Spleen (tissue), 11 donors: ENCODE data around the gene LPP. TPM values are rescaled to one million over a fixed set of nuclear protein-coding genes. Genes with fewer than 3 reads are reported as not detected.

Experiments
- DNase-seq: peaks from one replicate; pipeline ENCODE4 v3.0.0-alpha.2; 2020
- H3K27ac ChIP-seq, 8 donors: fragments of 200-600 bp; sonication (generic) in 7 of 8; 1 replicate in 4 of 8; 2 replicates in 4 of 8; pipeline versions ENCODE4 v1.5.0 to v1.8.0; 2016 to 2021; ENCODE audit warnings: inconsistent platforms in 4 of 8, mild to moderate bottlenecking in 4 of 8, moderate library complexity in 1 of 8
- H3K27me3 ChIP-seq, 7 donors: fragments of 200-600 bp; sonication (generic) in 6 of 7; replicated peaks in 1 of 7; 1 replicate in 4 of 7; 2 replicates in 3 of 7; pipeline versions ENCODE4 v1.5.0 to v1.8.0; 2016 to 2021; ENCODE audit warnings: inconsistent platforms in 3 of 7, mild to moderate bottlenecking in 1 of 7
- H3K36me3 ChIP-seq, 6 donors: fragments of 200-600 bp; sonication (generic) in 5 of 6; 1 replicate in 4 of 6; 2 replicates in 2 of 6; pipeline versions ENCODE4 v1.5.0 to v1.8.0; 2016 to 2021; ENCODE audit warnings: inconsistent platforms in 2 of 6
- H3K4me1 ChIP-seq, 6 donors: fragments of 200-600 bp; sonication (generic) in 5 of 6; 1 replicate in 3 of 6; 2 replicates in 3 of 6; pipeline versions ENCODE4 v1.5.0 to v1.8.0; 2016 to 2021; ENCODE audit warnings: inconsistent platforms in 3 of 6
- H3K4me3 ChIP-seq, 8 donors: fragments of 200-600 bp; sonication (generic) in 7 of 8; 1 replicate in 4 of 8; 2 replicates in 4 of 8; pipeline versions ENCODE4 v1.5.0 to v1.8.0; 2016 to 2021; ENCODE audit warnings: inconsistent platforms in 4 of 8, mild to moderate bottlenecking in 4 of 8, moderate library complexity in 2 of 8
- H3K9me3 ChIP-seq, 8 donors: fragments of 200-600 bp; sonication (generic) in 7 of 8; 1 replicate in 4 of 8; 2 replicates in 4 of 8; pipeline versions ENCODE4 v1.5.0 to v1.8.0; 2016 to 2021; ENCODE audit warnings: inconsistent platforms in 4 of 8
- CTCF ChIP-seq, 11 experiments: fragments of 200-600 bp in 7 of 11; fragments of 450-650 bp in 4 of 11; sonication (generic) in 4 of 11; IDR thresholded peaks in 8 of 11; conservative IDR thresholded peaks in 3 of 11; 1 replicate in 7 of 11; 2 replicates in 4 of 11; pipeline versions ENCODE4 v1.4.0 to v1.8.0; 2016 to 2021; ENCODE audit warnings: antibody characterized with exemption in 11 of 11, inconsistent platforms in 4 of 11, mild to moderate bottlenecking in 1 of 11
- POLR2A ChIP-seq, 3 donors: fragments of 450-650 bp; IDR thresholded peaks; one replicate each; pipeline ENCODE4 v1.5.1; 2017; ENCODE audit warnings: antibody characterized with exemption in 3 of 3, mild to moderate bottlenecking in 1 of 3
- POLR2AphosphoS5 ChIP-seq, 3 donors: sonication (generic); formaldehyde crosslinking; IDR thresholded peaks; one replicate each; pipeline ENCODE4 v1.5.1; 2017; ENCODE audit warnings: antibody characterized with exemption in 3 of 3
- WGBS, 5 donors: extraction: QIAGEN DNeasy Blood & Tissue Kit in 3 of 5; methylation state at CpG; one replicate each; pipeline versions ENCODE4 v1.1.5 to v1.1.7; 2013 to 2018; 5-methylcytosine and 5-hydroxymethylcytosine counted together
- intact Hi-C: fragments of 100-400 bp; cut with DNase I; formaldehyde crosslinking; loops from one replicate; pipeline ENCODE4 v1.15.0; 2023; ENCODE audit warnings: low total_unique reads
- polyA plus RNA-seq, 3 donors: library from polyadenylated mRNA; stranded (reverse); fragments of 200-250 nt; gene quantifications; one replicate each; pipeline ENCODE4 v1.2.1, GENCODE V29; 2013
- total RNA-seq, 7 donors: library from RNA; depleted of rRNA in 3 of 7; stranded (reverse); fragments of >200 nt in 3 of 7; fragmentation: NEBNext Ultra II Directional in 4 of 7; extraction: Animal tissue kit (Norgen Biotek cat#: 25700) in 4 of 7; gene quantifications; one replicate each; pipeline versions ENCODE4 v1.1.0 to v1.2.1, GENCODE V29; 2016 to 2021
- donor health status: healthy with polysubstance abuse.
- donor health status: DM: no; HTN: no; CAD: no; lungs with moderate emphysema.
- donor health status: DM: no; HTN: no; CAD: no.
- donor health status: Bipolar disorder and iron deficiency.
- donor health status: healthy.
- donor health status: DM: no; HTN: no; CAD: no.
- donor health status: DM: yes; HTN: yes; CAD: no.

LPP gene
- total and polyA plus RNA-seq, 10 donors: 2.4 to 270 (median 156) TPM

- Histone ChIP-seq H3K36me3 (no peaks in the 10 kb centered on the region), H3K27me3 (no peaks in the 10 kb centered on the region), H3K4me3 (no peak overlapping the region), H3K9me3 (no peaks in the 10 kb centered on the region), H3K27ac (no peak overlapping the region), H3K4me1 (peaks cover 0 to 4% (median 0%) of the 10 kb centered on the region in 6 donors)
- TF ChIP-seq CTCF (IDR thresholded peaks at IDR 0.05 in 8 of 11, conservative IDR thresholded peaks at IDR 0.05 in 3 of 11) (no peak), POLR2AphosphoS5 (IDR thresholded peaks at IDR 0.05) (no peak), POLR2A (IDR thresholded peaks at IDR 0.05) (no peak)
- no peak for DNase-seq
- WGBS, 5 donors: 79 to 96% (median 89%) methylated on average over 3 of the region's 3 CpGs
- intact Hi-C loops: no loop called here
These were observed 777.6 kb downstream of the LPP start for GRCh38 chr3:188931531-188931930.

- TF ChIP-seq POLR2AphosphoS5 (IDR thresholded peaks at IDR 0.05) (no peak), POLR2A (IDR thresholded peaks at IDR 0.05) (no peak), CTCF (IDR thresholded peaks at IDR 0.05 in 8 of 11, conservative IDR thresholded peaks at IDR 0.05 in 3 of 11) (no peak)
- Histone ChIP-seq H3K4me1 (peaks cover 0 to 14% (median 1%) of the 10 kb centered on the region in 6 donors), H3K36me3 (no peaks in the 10 kb centered on the region), H3K27me3 (no peaks in the 10 kb centered on the region), H3K9me3 (no peaks in the 10 kb centered on the region), H3K27ac (no peak overlapping the region), H3K4me3 (no peak overlapping the region)
- intact Hi-C loops: no loop called here
- no peak for DNase-seq
- 90 to 96% (median 92%) methylated on average over 5 of the region's 5 CpGs for WGBS, 5 donors
These were observed 781.0 kb downstream of the LPP start for GRCh38 chr3:188934989-188935388.

GRCh38 chr3:188936597-188937107 is 782.7 kb downstream of the LPP start:
- no peaks in the 10 kb centered on the region for H3K27me3 ChIP-seq
- H3K27ac ChIP-seq: no peak overlapping the region
- intact Hi-C loops: no loop called here
- H3K4me1 ChIP-seq: peaks cover 0 to 31% (median 15%) of the 10 kb centered on the region in 6 donors
- H3K4me3 ChIP-seq: no peak overlapping the region
- WGBS, 5 donors: 88 to 99% (median 94%) methylated on average over 3 of the region's 3 CpGs
- H3K36me3 ChIP-seq: no peaks in the 10 kb centered on the region
- TF ChIP-seq POLR2AphosphoS5 (IDR thresholded peaks at IDR 0.05) (no peak), CTCF (IDR thresholded peaks at IDR 0.05 in 8 of 11, conservative IDR thresholded peaks at IDR 0.05 in 3 of 11) (no peak), POLR2A (IDR thresholded peaks at IDR 0.05) (no peak)
- H3K9me3 ChIP-seq: no peaks in the 10 kb centered on the region
- no peak for DNase-seq

- no peak overlapping the region for H3K27ac ChIP-seq
- no peak for DNase-seq
- TF ChIP-seq CTCF (IDR thresholded peaks at IDR 0.05 in 8 of 11, conservative IDR thresholded peaks at IDR 0.05 in 3 of 11): no peak
- no peak for TF ChIP-seq POLR2AphosphoS5 (IDR thresholded peaks at IDR 0.05)
- no peak for TF ChIP-seq POLR2A (IDR thresholded peaks at IDR 0.05)
- no peaks in the 10 kb centered on the region for H3K9me3 ChIP-seq
- intact Hi-C loops: no loop called here
- peaks cover 0 to 37% (median 15%) of the 10 kb centered on the region in 6 donors for H3K4me1 ChIP-seq
- no peak overlapping the region for H3K4me3 ChIP-seq
- H3K36me3 ChIP-seq: no peaks in the 10 kb centered on the region
- WGBS, 5 donors: 79 to 88% (median 82%) methylated on average over 7 of the region's 7 CpGs
- H3K27me3 ChIP-seq: no peaks in the 10 kb centered on the region
These were observed 783.4 kb downstream of the LPP start for GRCh38 chr3:188937389-188937788.
